Loucy (cell line): ENCODE data around the gene EXOSC2.

ENCODE experiments used
- CTCF ChIP-seq: fragments of 200-600 bp; sonication (generic); conservative IDR thresholded peaks from 2 replicates; pipeline ENCODE4 v1.5.1; 2014; ENCODE audit warnings: mild to moderate bottlenecking, antibody characterized with exemption, low read length
- EZH2phosphoT487 ChIP-seq: fragments of 200-600 bp; IDR thresholded peaks from 2 replicates; pipeline ENCODE4 v1.6.1; 2018; ENCODE audit warnings: antibody characterized with exemption, mild to moderate bottlenecking, moderate library complexity, borderline replicate concordance

- TF ChIP-seq CTCF (no peak), EZH2phosphoT487 (no peak)
Measured at GRCh38 chr9:130685104-130685503, 8.5 kb upstream of the EXOSC2 start.
